ENCODE measurements around the gene UBE2U.

DNA sequence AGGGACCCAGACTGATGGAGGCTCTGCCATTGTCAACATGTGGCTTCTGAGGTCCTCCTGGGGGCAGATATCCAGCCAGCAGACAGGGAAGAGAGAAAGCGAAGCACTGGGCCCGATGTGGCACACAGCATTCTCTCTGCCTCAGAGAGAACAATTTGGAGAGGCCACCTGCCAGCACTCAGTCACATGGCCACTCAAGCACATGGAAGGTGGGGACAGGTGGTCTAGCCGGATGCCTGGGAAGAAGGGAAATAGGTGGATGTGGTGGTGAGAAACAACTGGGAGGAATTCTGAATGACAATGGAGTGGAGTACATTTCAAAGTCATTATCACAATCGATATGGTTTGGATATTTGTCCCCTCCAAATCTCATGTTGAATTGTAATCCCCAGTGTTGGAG lies 109.0 kb downstream of the UBE2U start:
- TF ChIP-seq SMC3 (IDR thresholded peaks at IDR 0.05; ENCODE audit: low read depth, low read length): no peak
- no peak for TF ChIP-seq RCOR1 (IDR thresholded peaks at IDR 0.05; ENCODE audit: insufficient replicate concordance, low read length)
- no peak for TF ChIP-seq POLR2A (IDR thresholded peaks at IDR 0.05; ENCODE audit: low read depth, low read length)
- no peak for TF ChIP-seq CTCF (conservative IDR thresholded peaks at IDR 0.05; ENCODE audit: low read depth, low read length)
- TF ChIP-seq RFX5 (IDR thresholded peaks at IDR 0.05; ENCODE audit: low read depth, low read length): no peak
- no peak for TF ChIP-seq FOS (IDR thresholded peaks at IDR 0.05; ENCODE audit: low read depth, low read length)
